Ishikawa (cell line): ENCODE results near the gene RGS6.

Experiments used
- CEBPB ChIP-seq: IDR thresholded peaks from 2 replicates; pipeline ENCODE4 v1.6.1; 2012
- CREB1 ChIP-seq: IDR thresholded peaks from 2 replicates; pipeline ENCODE4 v1.6.1; 2012; ENCODE audit warnings: low read depth
- EP300 ChIP-seq: IDR thresholded peaks from 2 replicates; pipeline ENCODE4 v1.6.1; 2012; ENCODE audit warnings: borderline replicate concordance
- FOXM1 ChIP-seq: IDR thresholded peaks from 2 replicates; pipeline ENCODE4 v1.6.1; 2012; ENCODE audit warnings: low read depth, borderline replicate concordance
- MAX ChIP-seq: IDR thresholded peaks from 2 replicates; pipeline ENCODE4 v1.6.1; 2012
- NFIC ChIP-seq: IDR thresholded peaks from 2 replicates; pipeline ENCODE4 v1.6.1; 2012
- RAD21 ChIP-seq: IDR thresholded peaks from 2 replicates; pipeline ENCODE4 v1.6.1; 2012; ENCODE audit warnings: low read depth
- REST ChIP-seq: IDR thresholded peaks from 2 replicates; pipeline ENCODE4 v1.6.1; 2012; ENCODE audit warnings: low read depth, mild to moderate bottlenecking
- TAF1 ChIP-seq: IDR thresholded peaks from 2 replicates; pipeline ENCODE4 v1.6.1; 2012; ENCODE audit warnings: low read depth, mild to moderate bottlenecking
- TEAD4 ChIP-seq: IDR thresholded peaks from 2 replicates; pipeline ENCODE4 v1.6.1; 2012
- USF1 ChIP-seq: IDR thresholded peaks from 2 replicates; pipeline ENCODE4 v1.6.1; 2012
- YY1 ChIP-seq: IDR thresholded peaks from 2 replicates; pipeline ENCODE4 v1.6.1; 2012; ENCODE audit warnings: low read depth
- ZBTB7A ChIP-seq: IDR thresholded peaks from 2 replicates; pipeline ENCODE4 v1.6.1; 2012; ENCODE audit warnings: low read depth

GRCh38 chr14:72444701-72445100, 512.5 kb downstream of the RGS6 start:
- TF ChIP-seq EP300 (no peak), RAD21 (no peak), NFIC (no peak), ZBTB7A (no peak), TAF1 (no peak), TEAD4 (no peak), FOXM1 (no peak), CREB1 (no peak), CEBPB (no peak), MAX (no peak), USF1 (no peak), REST (no peak), YY1 (no peak)
